ENCODE results near the gene LCN1. TPM values are rescaled to one million over a fixed set of nuclear protein-coding genes. Genes with fewer than 3 reads are reported as not detected.

The LCN1 gene
- total and polyA plus RNA-seq, 2 of the 4 experiments (the other 2 are of a cell fraction): not detected

DNA sequence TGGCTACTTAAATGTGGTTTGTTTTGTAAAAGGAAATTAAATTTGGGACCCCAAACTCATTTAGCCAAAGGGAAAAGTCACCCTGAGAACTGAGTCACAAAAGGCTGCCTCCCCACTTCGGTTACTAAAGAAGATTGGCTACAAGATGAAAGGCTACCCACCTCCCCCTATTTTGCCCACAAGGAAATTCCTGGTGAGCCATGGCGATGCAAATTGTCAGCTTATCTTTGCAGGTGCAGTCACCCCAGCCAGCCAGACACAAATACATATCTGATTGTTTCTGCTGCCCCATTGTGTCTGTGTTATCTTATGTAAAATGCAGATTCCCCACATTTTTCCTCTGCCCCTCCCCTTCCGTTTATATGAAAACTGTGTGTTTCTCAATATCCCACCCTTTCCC, 49.2 kb downstream of the LCN1 start:
- Histone ChIP-seq H4K8ac (ENCODE audit: low read depth in 2 of 2, low read length in 2 of 2) (no peak overlapping the region), H3K9ac (ENCODE audit: low read depth, low read length) (no peak overlapping the region), H3K4me1 (ENCODE audit: control insufficient read depth, insufficient read depth, low read length) (no peaks in the 10 kb centered on the region), H3K4ac (ENCODE audit: low read depth, low read length) (no peak overlapping the region), H3K56ac (ENCODE audit: extremely low read depth, insufficient read depth, low read length) (no peak overlapping the region), H2AFZ (replicated peaks; ENCODE audit: low read length, poor library complexity) (no peak overlapping the region), H3K9me3 (ENCODE audit: control insufficient read depth, insufficient read depth, low read length) (peaks cover 10% of the 10 kb centered on the region; the same call in 1 of the 2 replicates), H3K18ac (ENCODE audit: low read depth, low read length) (no peak overlapping the region), H3K79me1 (ENCODE audit: low read depth in 1 of 2, low read length in 2 of 2) (no peaks in the 10 kb centered on the region), H2BK120ac (ENCODE audit: low read depth, low read length) (no peak overlapping the region), H2AK5ac (ENCODE audit: low read depth, low read length) (no peak overlapping the region), H3K27ac (ENCODE audit: insufficient read depth, low read length) (no peak overlapping the region), H2BK5ac (ENCODE audit: low read depth, low read length, poor library complexity, severe bottlenecking) (no peak overlapping the region), H2BK15ac (ENCODE audit: low read depth, low read length) (no peak overlapping the region), H2AK9ac (replicated peaks; ENCODE audit: low read depth, low read length, poor library complexity) (no peak overlapping the region), H3K36me3 (ENCODE audit: control insufficient read depth, insufficient read depth, low read length) (no peaks in the 10 kb centered on the region), H3K27me3 (ENCODE audit: control insufficient read depth, insufficient read depth, low read length) (no peaks in the 10 kb centered on the region), H4K91ac (ENCODE audit: insufficient read depth, low read depth, low read length) (no peak overlapping the region), H2BK20ac (ENCODE audit: low read depth, low read length) (no peak overlapping the region), H3K14ac (replicated peaks; ENCODE audit: low read depth, low read length) (no peak overlapping the region), H4K5ac (ENCODE audit: low read depth, low read length) (no peak overlapping the region), H4K20me1 (ENCODE audit: insufficient read depth, low read length) (no peaks in the 10 kb centered on the region), H3K4me2 (ENCODE audit: low read depth, low read length) (no peak overlapping the region), H3K23ac (ENCODE audit: low read depth, low read length) (no peak overlapping the region), H3K9me1 (ENCODE audit: insufficient read depth, low read length) (no peaks in the 10 kb centered on the region), H3K4me3 (ENCODE audit: insufficient read depth, low read depth, low read length) (no peak overlapping the region)
- WGBS, 2 experiments (ENCODE audit: extremely low coverage in 2 of 2, insufficient read length in 1 of 2): no CpG with 5 or more reads among the region's 3 CpGs
- in situ Hi-C loops (cut with MboI; ENCODE audit: low sequenced_read_pairs): no loop called here
- POLR2A ChIA-PET (ENCODE audit: unreplicated experiment): no interaction called here
- ATAC-seq (ENCODE audit: low read depth) (no peak), DNase-seq (no peak)
- dilution Hi-C loops (cut with HindIII; ENCODE audit: low sequenced_read_pairs, unreplicated experiment): no loop called here
- intact Hi-C loops (cut with micrococcal nuclease): no loop called here
- CTCF ChIA-PET: no interaction called here
- BruUV-seq (replicated peaks): no TSS peak
- TF ChIP-seq RAD21 (IDR thresholded peaks at IDR 0.05; ENCODE audit: low read length) (no peak), BHLHE40 (IDR thresholded peaks at IDR 0.05; ENCODE audit: low read depth, low read length) (no peak), USF2 (IDR thresholded peaks at IDR 0.05; ENCODE audit: low read depth, low read length) (no peak), RCOR1 (IDR thresholded peaks at IDR 0.05; ENCODE audit: insufficient replicate concordance, low read length) (no peak), MAZ (IDR thresholded peaks at IDR 0.05; ENCODE audit: borderline replicate concordance, low read depth, low read length) (no peak), POLR2A (IDR thresholded peaks at IDR 0.05; ENCODE audit: low read depth, low read length) (no peak), MAFK (IDR thresholded peaks at IDR 0.05; ENCODE audit: low read depth, low read length) (no peak), MXI1 (IDR thresholded peaks at IDR 0.05; ENCODE audit: borderline replicate concordance, low read depth, low read length) (no peak), FOS (IDR thresholded peaks at IDR 0.05; ENCODE audit: low read depth, low read length) (no peak), CHD1 (IDR thresholded peaks at IDR 0.05; ENCODE audit: low read depth, low read length) (no peak)
- TF ChIP-seq, protein P1, sequence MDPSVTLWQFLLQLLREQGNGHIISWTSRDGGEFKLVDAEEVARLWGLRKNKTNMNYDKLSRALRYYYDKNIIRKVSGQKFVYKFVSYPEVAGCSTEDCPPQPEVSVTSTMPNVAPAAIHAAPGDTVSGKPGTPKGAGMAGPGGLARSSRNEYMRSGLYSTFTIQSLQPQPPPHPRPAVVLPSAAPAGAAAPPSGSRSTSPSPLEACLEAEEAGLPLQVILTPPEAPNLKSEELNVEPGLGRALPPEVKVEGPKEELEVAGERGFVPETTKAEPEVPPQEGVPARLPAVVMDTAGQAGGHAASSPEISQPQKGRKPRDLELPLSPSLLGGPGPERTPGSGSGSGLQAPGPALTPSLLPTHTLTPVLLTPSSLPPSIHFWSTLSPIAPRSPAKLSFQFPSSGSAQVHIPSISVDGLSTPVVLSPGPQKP (IDR thresholded peaks at IDR 0.05; ENCODE audit: borderline replicate concordance, low read depth, low read length): no peak
- TF ChIP-seq, protein P2, sequence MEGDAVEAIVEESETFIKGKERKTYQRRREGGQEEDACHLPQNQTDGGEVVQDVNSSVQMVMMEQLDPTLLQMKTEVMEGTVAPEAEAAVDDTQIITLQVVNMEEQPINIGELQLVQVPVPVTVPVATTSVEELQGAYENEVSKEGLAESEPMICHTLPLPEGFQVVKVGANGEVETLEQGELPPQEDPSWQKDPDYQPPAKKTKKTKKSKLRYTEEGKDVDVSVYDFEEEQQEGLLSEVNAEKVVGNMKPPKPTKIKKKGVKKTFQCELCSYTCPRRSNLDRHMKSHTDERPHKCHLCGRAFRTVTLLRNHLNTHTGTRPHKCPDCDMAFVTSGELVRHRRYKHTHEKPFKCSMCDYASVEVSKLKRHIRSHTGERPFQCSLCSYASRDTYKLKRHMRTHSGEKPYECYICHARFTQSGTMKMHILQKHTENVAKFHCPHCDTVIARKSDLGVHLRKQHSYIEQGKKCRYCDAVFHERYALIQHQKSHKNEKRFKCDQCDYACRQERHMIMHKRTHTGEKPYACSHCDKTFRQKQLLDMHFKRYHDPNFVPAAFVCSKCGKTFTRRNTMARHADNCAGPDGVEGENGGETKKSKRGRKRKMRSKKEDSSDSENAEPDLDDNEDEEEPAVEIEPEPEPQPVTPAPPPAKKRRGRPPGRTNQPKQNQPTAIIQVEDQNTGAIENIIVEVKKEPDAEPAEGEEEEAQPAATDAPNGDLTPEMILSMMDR (conservative IDR thresholded peaks at IDR 0.05; ENCODE audit: low read depth, low read length): no peak

Data from IMR-90 (cell line).